Right lobe of liver (tissue), 6 donors: Measurements from ENCODE around the gene MTSS2. TPM values are rescaled to one million over a fixed set of nuclear protein-coding genes. Genes with fewer than 3 reads are reported as not detected.
A peak's percentile ranks its signal among the peaks of the same experiment; 100 is the strongest.

ENCODE experiments used
- ATAC-seq, 4 donors: fragments of 200-7000 bp; cut with Tn5 transposase; one replicate each; pipeline ENCODE4 v1.9.1; 2020; ENCODE audit warnings: mild to moderate bottlenecking in 4 of 4, moderate library complexity in 4 of 4
- DNase-seq, 3 donors: peaks; one replicate each; pipeline ENCODE4 v3.0.0-alpha.2; 2020
- H3K27ac ChIP-seq, 3 donors: fragments of 200-600 bp; one replicate each; pipeline ENCODE4 v1.8.0; 2022
- H3K27me3 ChIP-seq, 2 donors: fragments of 200-600 bp; one replicate each; pipeline ENCODE4 v1.8.0; 2022
- H3K36me3 ChIP-seq, 4 donors: fragments of 200-600 bp; sonication (generic) in 1 of 4; one replicate each; pipeline versions ENCODE4 v1.5.1 to v1.8.0; 2017 to 2022; ENCODE audit warnings: control low read depth in 1 of 4
- H3K4me1 ChIP-seq, 4 donors: fragments of 200-600 bp; sonication (generic) in 1 of 4; one replicate each; pipeline versions ENCODE4 v1.5.1 to v1.8.0; 2017 to 2022; ENCODE audit warnings: control low read depth in 1 of 4
- H3K4me3 ChIP-seq, 3 donors: fragments of 200-600 bp; one replicate each; pipeline ENCODE4 v1.8.0; 2022
- H3K9me3 ChIP-seq, 4 donors: fragments of 200-600 bp; sonication (generic) in 1 of 4; one replicate each; pipeline versions ENCODE4 v1.5.1 to v1.8.0; 2017 to 2022; ENCODE audit warnings: control low read depth in 1 of 4
- POLR2A ChIP-seq: fragments of 450-650 bp; IDR thresholded peaks from one replicate; pipeline ENCODE4 v1.6.1; 2017; ENCODE audit warnings: antibody characterized with exemption, mild to moderate bottlenecking
- WGBS: methylation state at CpG from one replicate; pipeline ENCODE4 v1.1.6; 2018; ENCODE audit warnings: low coverage, low lambda C conversion rate; ENCODE audit not compliant: insufficient coverage; ENCODE audit errors: missing lambda C conversion rate; 5-methylcytosine and 5-hydroxymethylcytosine counted together
- intact Hi-C, 2 donors: fragments of 100-400 bp; cut with DNase I; formaldehyde crosslinking; loops; one replicate each; pipeline versions ENCODE4 v1.11.2 to v1.14.1; 2022
- total RNA-seq, 6 experiments: library from RNA; depleted of rRNA in 2 of 6; stranded (reverse); fragments of >200 nt in 2 of 6; fragmentation: NEBNext Ultra II Directional in 3 of 6; extraction: Animal tissue kit (Norgen Biotek cat#: 25700) in 3 of 6; gene quantifications; one replicate each; pipeline versions ENCODE4 v1.1.0 to v1.2.4, GENCODE V29; 2016 to 2023
- TF ChIP-seq, protein P1 (sequence below), 4 donors: fragments of 200-600 bp in 3 of 4; fragments of 450-650 bp in 1 of 4; IDR thresholded peaks; one replicate each; pipeline versions ENCODE4 v1.5.1 to v1.8.0; 2016 to 2022; ENCODE audit warnings: antibody characterized with exemption in 4 of 4, mild to moderate bottlenecking in 2 of 4
- donor health status: DM: no; HTN: yes; CAD: no.
- donor health status: DM: no; HTN: no; CAD: no.
- donor health status: DM: no; HTN: no; CAD: no.
- donor health status: DM: no; HTN: yes; CAD: no.
- donor health status: DM: no; HTN: yes; CAD: no.

Gene MTSS2
- total RNA-seq, 6 experiments from 2014 or later: 28.5 to 117 (median 80.2) TPM

DNA sequence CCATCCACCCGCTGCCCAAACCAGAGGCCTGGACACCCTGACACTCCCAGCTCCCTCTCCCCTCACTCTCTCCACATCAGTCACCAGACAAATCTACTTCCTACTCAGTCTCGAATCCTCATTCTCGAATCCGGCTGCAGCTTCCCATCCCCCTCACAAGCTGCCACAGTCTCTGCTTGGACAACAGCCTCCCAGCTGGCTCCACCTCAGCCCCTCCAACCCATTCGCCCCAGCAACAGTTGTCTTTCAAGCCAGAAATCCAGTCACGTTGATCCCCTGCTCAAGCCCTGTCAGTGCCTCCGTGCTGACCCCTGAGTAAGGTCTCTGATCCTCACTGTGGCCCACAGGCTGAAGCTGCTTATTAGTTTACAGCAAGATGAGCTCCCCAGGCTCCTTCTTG is 44.2 kb upstream of the MTSS2 start:
- no peak for DNase-seq
- 81% methylated on average over 5 of the region's 7 CpGs for WGBS
- H3K27me3 ChIP-seq: no peaks in the 10 kb centered on the region
- peaks cover 0 to 23% (median 8%) of the 10 kb centered on the region in 4 donors for H3K4me1 ChIP-seq
- no peak for TF ChIP-seq POLR2A
- TF ChIP-seq, protein P1, sequence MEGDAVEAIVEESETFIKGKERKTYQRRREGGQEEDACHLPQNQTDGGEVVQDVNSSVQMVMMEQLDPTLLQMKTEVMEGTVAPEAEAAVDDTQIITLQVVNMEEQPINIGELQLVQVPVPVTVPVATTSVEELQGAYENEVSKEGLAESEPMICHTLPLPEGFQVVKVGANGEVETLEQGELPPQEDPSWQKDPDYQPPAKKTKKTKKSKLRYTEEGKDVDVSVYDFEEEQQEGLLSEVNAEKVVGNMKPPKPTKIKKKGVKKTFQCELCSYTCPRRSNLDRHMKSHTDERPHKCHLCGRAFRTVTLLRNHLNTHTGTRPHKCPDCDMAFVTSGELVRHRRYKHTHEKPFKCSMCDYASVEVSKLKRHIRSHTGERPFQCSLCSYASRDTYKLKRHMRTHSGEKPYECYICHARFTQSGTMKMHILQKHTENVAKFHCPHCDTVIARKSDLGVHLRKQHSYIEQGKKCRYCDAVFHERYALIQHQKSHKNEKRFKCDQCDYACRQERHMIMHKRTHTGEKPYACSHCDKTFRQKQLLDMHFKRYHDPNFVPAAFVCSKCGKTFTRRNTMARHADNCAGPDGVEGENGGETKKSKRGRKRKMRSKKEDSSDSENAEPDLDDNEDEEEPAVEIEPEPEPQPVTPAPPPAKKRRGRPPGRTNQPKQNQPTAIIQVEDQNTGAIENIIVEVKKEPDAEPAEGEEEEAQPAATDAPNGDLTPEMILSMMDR (IDR thresholded peaks at IDR 0.05): no peak
- intact Hi-C loops: loop anchor here in 1 of 2 donors (10.0 kb wide), 1 partner anchor 45 kb away; the partner anchor contains the start of gene MTSS2
- H3K9me3 ChIP-seq: no peaks in the 10 kb centered on the region
- no peak for ATAC-seq
- H3K27ac ChIP-seq: no peak overlapping the region
- H3K36me3 ChIP-seq: peaks cover 0 to 2% (median 0%) of the 10 kb centered on the region in 4 donors
- H3K4me3 ChIP-seq: no peak overlapping the region

DNA sequence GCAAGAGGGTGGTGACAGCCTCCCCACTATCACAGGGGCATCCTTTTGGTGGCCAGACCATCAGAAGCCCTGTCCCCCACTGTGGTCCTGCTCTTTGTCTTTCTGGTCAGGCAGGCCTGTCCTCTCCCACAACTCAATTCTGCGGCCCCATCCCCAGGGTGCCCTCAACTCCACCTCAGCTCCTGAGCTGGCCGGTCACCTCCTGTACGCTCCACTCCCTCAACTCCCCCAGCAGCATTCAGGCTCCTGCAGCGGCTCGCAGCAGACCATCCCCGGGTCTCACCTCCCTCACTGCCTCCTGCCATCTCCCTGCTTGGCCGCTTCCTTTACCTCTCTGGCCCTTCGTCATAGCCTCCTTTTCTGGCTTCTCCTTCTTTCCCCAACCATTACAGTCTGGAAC is 43.4 kb upstream of the MTSS2 start:
- Histone ChIP-seq H3K36me3 (peaks cover 0 to 2% (median 0%) of the 10 kb centered on the region in 4 donors), H3K27me3 (no peaks in the 10 kb centered on the region), H3K4me1 (peaks cover 0 to 31% (median 15%) of the 10 kb centered on the region in 4 donors), H3K27ac (no peak overlapping the region), H3K9me3 (no peaks in the 10 kb centered on the region), H3K4me3 (no peak overlapping the region)
- 100% methylated on average over 5 of the region's 8 CpGs for WGBS
- intact Hi-C loops: no loop called here
- no peak for TF ChIP-seq POLR2A
- TF ChIP-seq, protein P1 (IDR thresholded peaks at IDR 0.05): no peak
- no peak for ATAC-seq
- DNase-seq: no peak

DNA sequence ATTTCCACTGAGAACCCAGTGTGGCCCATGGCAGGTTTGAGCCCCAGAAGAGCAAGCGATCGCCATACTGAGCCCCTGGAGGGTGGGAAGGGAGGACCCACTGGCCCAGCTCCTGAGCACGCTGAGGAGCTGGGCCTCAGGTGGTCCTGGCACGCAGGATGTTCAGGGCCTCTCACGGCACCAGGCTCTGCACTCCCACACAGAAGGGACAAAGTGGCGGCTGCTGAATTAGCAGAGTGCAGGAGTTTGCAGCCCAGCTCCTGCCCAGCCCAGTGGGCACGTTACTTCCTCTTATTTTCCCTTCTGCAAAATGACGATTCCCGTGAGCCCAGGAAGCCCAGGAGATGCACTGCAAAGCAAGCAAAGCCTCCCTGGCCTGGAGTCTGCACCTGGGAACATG is 42.3 kb upstream of the MTSS2 start:
- no peak for ATAC-seq
- whole genome bisulfite sequencing: no CpG with 5 or more reads among the region's 9 CpGs
- H3K4me3 ChIP-seq: no peak overlapping the region
- TF ChIP-seq POLR2A: no peak
- TF ChIP-seq, protein P1 (IDR thresholded peaks at IDR 0.05): no peak
- H3K4me1 ChIP-seq: peaks cover 0 to 42% (median 21%) of the 10 kb centered on the region in 4 donors
- no peaks in the 10 kb centered on the region for H3K9me3 ChIP-seq
- no peaks in the 10 kb centered on the region for H3K27me3 ChIP-seq
- no peak overlapping the region for H3K27ac ChIP-seq
- no peak for DNase-seq
- intact Hi-C loops: no loop called here
- H3K36me3 ChIP-seq: peaks cover 0 to 2% (median 0%) of the 10 kb centered on the region in 4 donors

DNA sequence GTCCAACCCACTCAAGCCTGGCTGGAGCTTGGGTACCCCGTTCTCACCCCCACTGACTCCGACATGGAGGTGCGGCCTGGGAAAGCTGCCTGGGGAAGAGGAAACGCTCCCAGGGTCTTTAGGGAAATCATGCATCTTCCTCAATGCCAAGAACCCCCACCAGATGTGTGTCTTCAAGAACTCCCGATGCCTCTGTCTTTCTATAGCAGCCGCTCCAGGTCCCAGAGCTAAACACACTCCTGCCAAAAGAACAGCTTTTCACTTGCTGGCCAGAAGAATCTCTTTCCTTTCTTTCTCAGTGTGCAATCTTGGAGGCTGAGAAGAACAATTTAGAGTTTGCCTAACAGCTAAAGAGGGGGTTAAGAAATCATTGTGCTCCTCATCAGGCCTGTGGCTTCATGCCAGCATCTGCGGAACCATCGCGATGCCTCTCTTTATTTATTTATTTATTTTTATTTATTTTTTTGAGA is 41.1 kb upstream of the MTSS2 start:
- peaks cover 0 to 2% (median 0%) of the 10 kb centered on the region in 4 donors for H3K36me3 ChIP-seq
- ATAC-seq: no peak
- H3K4me3 ChIP-seq: no peak overlapping the region
- intact Hi-C loops: no loop called here
- no peak for DNase-seq
- H3K9me3 ChIP-seq: no peaks in the 10 kb centered on the region
- TF ChIP-seq POLR2A: no peak
- TF ChIP-seq, protein P1 (IDR thresholded peaks at IDR 0.05): no peak
- WGBS: 65% methylated on average over 6 of the region's 9 CpGs
- peaks cover 0 to 43% (median 21%) of the 10 kb centered on the region in 4 donors for H3K4me1 ChIP-seq
- peak overlapping the region; percentile 81 to 96 (median 95) for H3K27ac ChIP-seq
- H3K27me3 ChIP-seq: no peaks in the 10 kb centered on the region
